ENCODE measurements around the gene INTS12.

The INTS12 gene

GRCh38 chr4:105708181-105709080 is at the start of gene INTS12, which contains the start of gene GSTCD:
INTS12 (minus strand) TSS chr4:105708689; CDS start chr4:105700005, 8,684 bp downstream.
GSTCD (plus strand) TSS chr4:105708784; CDS start chr4:105717614, 8,830 bp downstream.
- Mint-ChIP-seq H3K9me3 (peaks cover 11% of the 10 kb centered on the region), H3K4me3 (peak within 1 kb of the TSS; percentile 94), H3K36me3 (ENCODE audit: low read depth) (peaks cover 25% of the 10 kb centered on the region), H3K27ac (peak within 1 kb of the TSS; percentile 99), H3K27me3 (ENCODE audit: low read depth, poor library complexity) (no peaks in the 10 kb centered on the region), H3K4me1 (peaks cover 29% of the 10 kb centered on the region)
- TF ChIP-seq CTCF (IDR thresholded peaks at IDR 0.05) = no peak
- DNase-seq = peak; percentile 93

DNA sequence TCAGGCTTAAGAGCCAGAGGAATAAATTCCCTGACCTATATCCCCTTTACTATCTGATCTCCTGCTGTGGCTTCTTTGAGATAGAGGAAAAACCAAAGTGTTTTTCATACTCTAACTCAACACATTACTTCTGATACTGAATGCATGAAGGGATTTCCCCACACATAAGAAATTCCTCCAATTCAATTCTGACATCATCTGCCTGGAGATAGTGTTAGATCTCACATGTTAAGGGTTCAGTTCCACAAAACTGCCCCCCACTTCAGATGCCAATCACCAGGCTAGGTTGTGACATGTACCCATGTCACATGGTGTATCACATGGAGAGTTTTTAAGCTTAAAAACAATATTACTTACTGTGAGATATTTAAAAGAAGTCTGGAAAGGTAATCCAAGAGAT is 46.9 kb upstream of the INTS12 start:
- TF ChIP-seq CTCF (IDR thresholded peaks at IDR 0.05) = no peak
- H3K27me3 Mint-ChIP-seq (ENCODE audit: low read depth, poor library complexity) = no peaks in the 10 kb centered on the region
- no peak overlapping the region for H3K4me3 Mint-ChIP-seq
- no peaks in the 10 kb centered on the region for H3K36me3 Mint-ChIP-seq (ENCODE audit: low read depth)
- H3K27ac Mint-ChIP-seq = no peak overlapping the region
- H3K4me1 Mint-ChIP-seq = no peaks in the 10 kb centered on the region
- no peak for DNase-seq
- no peaks in the 10 kb centered on the region for H3K9me3 Mint-ChIP-seq

DNA sequence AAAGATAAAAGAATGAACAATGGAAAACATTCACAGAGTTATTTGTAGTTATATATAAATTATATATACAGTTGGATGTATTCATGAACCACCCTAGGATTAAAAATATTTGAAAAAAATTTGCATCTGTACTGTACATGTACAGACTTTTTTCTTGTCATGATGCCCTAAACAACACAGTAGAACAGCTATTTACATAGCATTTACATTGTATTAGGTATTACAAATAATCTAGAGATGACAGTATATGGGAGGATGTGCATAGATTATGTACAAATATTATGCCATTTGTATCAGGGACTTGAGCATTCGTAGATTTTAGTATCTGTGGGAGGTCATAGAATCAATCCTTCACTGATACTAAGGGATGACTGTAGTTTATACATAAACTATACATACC is 44.9 kb upstream of the INTS12 start:
- Mint-ChIP-seq H3K36me3 (ENCODE audit: low read depth) (peaks cover 9% of the 10 kb centered on the region), H3K4me1 (no peaks in the 10 kb centered on the region), H3K9me3 (no peaks in the 10 kb centered on the region), H3K4me3 (no peak overlapping the region), H3K27me3 (ENCODE audit: low read depth, poor library complexity) (no peaks in the 10 kb centered on the region), H3K27ac (no peak overlapping the region)
- no peak for TF ChIP-seq CTCF (IDR thresholded peaks at IDR 0.05)
- no peak for DNase-seq

GRCh38 chr4:105751718-105752299 is 43.3 kb upstream of the INTS12 start:
- H3K27ac Mint-ChIP-seq = peak overlapping the region; percentile 17
- H3K36me3 Mint-ChIP-seq (ENCODE audit: low read depth) = peaks cover 9% of the 10 kb centered on the region
- no peak overlapping the region for H3K4me3 Mint-ChIP-seq
- no peaks in the 10 kb centered on the region for H3K27me3 Mint-ChIP-seq (ENCODE audit: low read depth, poor library complexity)
- H3K9me3 Mint-ChIP-seq = no peaks in the 10 kb centered on the region
- DNase-seq = no peak
- no peak for TF ChIP-seq CTCF (IDR thresholded peaks at IDR 0.05)
- no peaks in the 10 kb centered on the region for H3K4me1 Mint-ChIP-seq

- no peaks in the 10 kb centered on the region for H3K4me1 Mint-ChIP-seq
- no peak for TF ChIP-seq CTCF (IDR thresholded peaks at IDR 0.05)
- no peak for DNase-seq
- H3K9me3 Mint-ChIP-seq = no peaks in the 10 kb centered on the region
- no peak overlapping the region for H3K27ac Mint-ChIP-seq
- H3K36me3 Mint-ChIP-seq (ENCODE audit: low read depth) = peaks cover 20% of the 10 kb centered on the region
- H3K27me3 Mint-ChIP-seq (ENCODE audit: low read depth, poor library complexity) = no peaks in the 10 kb centered on the region
- no peak overlapping the region for H3K4me3 Mint-ChIP-seq
Observed at GRCh38 chr4:105748222-105748621, 39.7 kb upstream of the INTS12 start.
